Fibroblast of skin of left quadriceps (primary cell): ENCODE measurements around the gene RALGAPA1.
"Not testable (repeated sequence)": the region's sequence is repeated elsewhere in the genome, so short reads cannot be mapped to it uniquely, and the experiment has no call there.

Source experiments
- DNase-seq, 2 experiments: peaks; one replicate each; pipeline ENCODE4 v3.0.0-alpha.2; 2013; ENCODE audit warnings: low read depth in 2 of 2

The RALGAPA1 gene

GRCh38 chr14:35699791-35700444, 109.2 kb downstream of the RALGAPA1 start:
- no peak for DNase-seq

DNA sequence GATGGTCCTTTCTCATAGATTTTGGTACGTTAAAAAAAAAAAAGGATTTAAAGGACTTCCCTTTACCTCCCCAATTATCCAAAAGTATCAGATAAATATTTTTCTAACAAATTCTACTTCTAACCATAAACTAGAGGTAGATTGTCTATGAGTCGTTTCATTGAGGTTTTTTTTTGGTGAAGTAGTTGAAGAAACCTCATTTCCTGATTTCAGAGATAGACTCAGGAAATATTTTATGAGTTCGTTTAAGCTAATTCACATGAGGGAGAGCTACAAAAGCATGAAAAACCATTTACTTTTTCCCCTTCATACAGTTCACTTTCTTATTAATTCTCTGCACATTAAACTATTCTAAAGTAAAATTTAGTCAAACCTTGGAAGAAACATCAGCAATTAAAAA, 112.5 kb downstream of the RALGAPA1 start:
- DNase-seq: no peak

GRCh38 chr14:35696119-35696518, 113.0 kb downstream of the RALGAPA1 start:
- DNase-seq: no peak

- DNase-seq: no peak
These were observed 113.4 kb downstream of the RALGAPA1 start for GRCh38 chr14:35695647-35696046.

DNA sequence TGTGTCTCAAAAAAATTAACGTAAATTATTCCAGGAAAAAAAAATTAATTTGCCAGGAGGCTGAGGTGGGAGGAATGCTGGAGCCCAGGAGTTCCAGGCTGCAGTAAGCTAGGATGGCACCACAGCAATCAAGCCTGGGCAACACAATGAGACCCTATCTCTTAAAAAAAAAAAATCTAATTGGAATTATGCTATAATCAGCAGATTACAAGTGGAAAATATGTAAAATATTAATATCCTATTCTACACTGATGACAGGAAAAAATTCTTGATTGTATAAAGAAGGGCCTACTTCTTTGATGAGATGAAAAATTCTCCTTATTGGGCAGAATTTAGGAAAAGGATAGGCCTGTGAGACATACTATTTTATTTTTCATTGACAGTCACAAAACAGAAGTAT, 114.0 kb downstream of the RALGAPA1 start:
- DNase-seq: no peak

- DNase-seq: no peak
These were observed 120.1 kb downstream of the RALGAPA1 start for GRCh38 chr14:35689000-35689460.

- no peak for DNase-seq
These were observed 120.8 kb downstream of the RALGAPA1 start for GRCh38 chr14:35688126-35688826.

GRCh38 chr14:35687335-35687939, 121.7 kb downstream of the RALGAPA1 start:
- peak; percentile 9 to 20 for DNase-seq

GRCh38 chr14:35683688-35684087, 125.4 kb downstream of the RALGAPA1 start:
- not testable (repeated sequence) for DNase-seq

DNA sequence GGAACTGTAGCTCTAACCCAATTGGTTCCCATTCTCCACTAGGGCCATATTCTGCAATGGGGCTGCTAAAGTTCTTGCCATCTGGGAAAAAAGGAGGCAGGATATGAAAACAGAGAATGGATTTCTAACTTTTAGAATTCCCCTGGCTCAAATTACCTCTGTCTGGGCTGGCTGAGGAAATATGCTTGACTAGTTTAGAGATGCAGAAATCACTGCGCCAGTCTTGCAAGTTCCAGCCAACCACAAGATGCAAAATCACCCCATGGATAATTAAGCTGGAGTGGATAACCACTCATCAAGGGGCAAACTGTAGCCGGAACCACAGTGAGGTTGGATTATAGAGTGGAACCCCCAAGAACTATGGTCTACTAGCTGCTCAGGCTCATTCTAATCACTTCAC, 126.3 kb downstream of the RALGAPA1 start:
- DNase-seq: no peak

- no peak for DNase-seq
These were observed 130.6 kb downstream of the RALGAPA1 start for GRCh38 chr14:35678403-35679028.

- DNase-seq: peak; percentile 2 to 4
These were observed 139.3 kb downstream of the RALGAPA1 start for GRCh38 chr14:35669782-35670181.

DNA sequence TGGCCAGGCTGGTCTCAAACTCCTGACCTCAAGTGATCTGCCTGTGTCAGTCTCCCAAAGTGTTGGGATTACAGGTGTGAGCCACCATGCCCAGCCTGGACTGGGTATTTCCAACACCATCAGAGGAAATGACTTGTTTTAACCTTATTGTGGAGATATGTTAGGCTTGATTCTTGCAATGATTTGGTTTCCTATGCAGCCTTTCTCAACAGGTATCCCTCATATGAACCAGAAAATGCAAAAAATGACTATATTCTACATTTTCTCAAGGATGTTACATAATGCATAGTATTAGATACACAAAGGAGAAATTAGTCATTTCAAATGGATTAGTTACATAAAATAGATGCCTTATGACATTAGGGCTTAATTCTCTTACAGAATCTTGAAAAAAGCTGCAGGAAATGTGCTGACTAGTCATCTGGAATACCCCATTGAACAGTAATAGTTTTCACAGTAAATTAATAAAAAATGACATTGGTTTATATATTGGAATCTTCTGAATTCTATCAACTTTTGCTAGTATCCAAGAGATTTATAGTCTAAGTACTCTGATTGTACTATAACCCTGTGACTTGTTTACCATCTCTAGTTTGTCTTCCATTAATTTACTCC, 142.6 kb downstream of the RALGAPA1 start:
- DNase-seq: no peak

DNA sequence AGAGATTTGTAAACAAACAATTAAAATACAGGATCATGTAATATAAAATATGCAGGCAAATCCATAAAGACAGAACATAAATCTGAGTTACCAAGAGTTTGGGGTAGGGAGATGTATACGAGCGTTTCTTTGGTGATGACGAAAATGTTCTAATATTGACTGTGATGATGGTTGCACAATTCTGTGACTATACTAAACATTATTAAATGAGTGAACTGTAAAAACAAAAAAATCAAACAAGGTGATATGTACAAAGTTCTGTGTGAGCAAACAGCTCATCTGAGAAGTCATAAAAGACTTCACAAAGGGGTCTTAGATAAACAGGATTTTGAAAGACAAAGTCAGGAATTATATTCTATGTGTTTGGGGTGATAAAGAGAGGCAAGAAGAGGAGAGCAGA, 147.2 kb downstream of the RALGAPA1 start:
- no peak for DNase-seq

DNA sequence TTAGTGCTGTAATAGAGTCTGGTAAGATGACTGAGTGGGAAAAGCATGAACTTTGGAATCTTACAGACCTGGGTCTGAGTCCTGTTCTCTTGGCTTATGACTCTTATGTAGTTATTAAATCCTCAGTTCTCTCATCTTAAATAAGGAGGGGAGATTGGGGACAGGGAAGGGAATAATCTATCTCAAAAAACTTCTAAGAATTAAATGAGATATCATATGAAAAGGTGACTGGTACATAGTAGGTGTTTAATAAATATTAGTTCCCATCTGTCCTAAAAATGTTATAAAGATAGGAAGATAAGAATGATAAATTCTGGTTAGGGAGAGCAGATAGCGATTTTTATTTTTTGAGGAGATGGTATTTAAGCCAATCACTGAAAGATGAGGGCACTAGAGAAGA, 156.1 kb downstream of the RALGAPA1 start:
- no peak for DNase-seq

DNA sequence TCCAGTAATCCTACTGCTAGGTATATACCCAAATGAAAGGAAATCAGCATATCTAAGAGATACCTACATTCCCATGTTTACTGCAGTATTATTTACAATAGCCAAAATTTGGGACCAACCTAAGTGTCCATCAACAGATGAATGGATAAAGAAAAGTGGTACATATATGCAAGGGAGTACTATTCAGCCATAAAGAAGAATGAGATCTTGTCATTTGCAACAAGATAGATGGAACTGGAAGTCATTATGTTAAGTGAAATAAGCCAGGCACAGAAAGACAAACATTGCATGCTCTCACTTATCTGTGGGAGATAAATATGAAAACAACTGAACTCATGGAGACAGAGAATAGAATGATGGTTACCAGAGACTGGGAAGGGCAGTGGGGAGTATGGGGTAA, 165.6 kb downstream of the RALGAPA1 start:
- DNase-seq: no peak

GRCh38 chr14:35637851-35638250, 171.2 kb downstream of the RALGAPA1 start:
- no peak for DNase-seq

DNA sequence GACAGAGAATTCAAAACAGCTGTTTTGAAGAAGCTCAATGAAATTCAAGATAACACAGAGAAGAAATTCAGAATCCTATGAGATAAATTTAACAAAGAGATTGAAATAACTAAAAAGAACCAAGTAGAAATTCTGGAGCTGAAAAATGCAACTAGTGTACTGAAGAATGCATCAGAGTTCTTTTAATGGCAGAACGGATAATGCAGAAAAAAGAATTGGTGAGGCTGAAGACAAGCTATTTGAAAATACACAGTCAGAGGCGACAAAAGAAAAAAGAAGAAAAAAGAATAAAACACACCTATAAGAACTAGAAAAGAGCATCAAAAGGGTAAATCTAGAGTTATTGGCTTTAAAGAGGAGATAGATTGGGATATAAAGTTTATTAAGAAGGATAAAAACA, 171.8 kb downstream of the RALGAPA1 start:
- DNase-seq: no peak

- DNase-seq: no peak
These were observed 176.4 kb downstream of the RALGAPA1 start for GRCh38 chr14:35632676-35633075.

DNA sequence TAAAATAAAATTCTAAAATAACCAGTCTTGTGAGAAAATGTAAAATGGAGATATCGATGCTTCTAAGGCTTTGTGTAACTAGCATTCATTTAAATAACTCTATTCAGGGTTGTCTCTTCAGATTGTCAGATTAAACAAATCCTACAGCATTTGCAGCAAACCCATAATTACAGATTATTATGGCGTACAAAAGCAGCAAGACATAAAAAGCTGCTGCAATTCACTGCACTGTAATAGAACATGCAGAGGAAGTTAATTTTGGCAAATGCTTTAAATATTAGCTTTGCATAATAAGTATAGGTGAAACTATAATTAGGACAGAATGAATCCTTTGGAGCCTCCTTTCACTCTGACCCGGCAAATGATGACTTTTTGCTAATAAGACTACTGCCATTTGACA, 176.8 kb downstream of the RALGAPA1 start:
- no peak for DNase-seq

GRCh38 chr14:35631071-35631805, 177.9 kb downstream of the RALGAPA1 start:
- DNase-seq: no peak
